Measurements from ENCODE around the gene AUTS2.

The AUTS2 gene

GRCh38 chr7:69789563-69789962, 191.3 kb downstream of the AUTS2 start:
- no peak for DNase-seq (ENCODE audit: low spot score)

DNA sequence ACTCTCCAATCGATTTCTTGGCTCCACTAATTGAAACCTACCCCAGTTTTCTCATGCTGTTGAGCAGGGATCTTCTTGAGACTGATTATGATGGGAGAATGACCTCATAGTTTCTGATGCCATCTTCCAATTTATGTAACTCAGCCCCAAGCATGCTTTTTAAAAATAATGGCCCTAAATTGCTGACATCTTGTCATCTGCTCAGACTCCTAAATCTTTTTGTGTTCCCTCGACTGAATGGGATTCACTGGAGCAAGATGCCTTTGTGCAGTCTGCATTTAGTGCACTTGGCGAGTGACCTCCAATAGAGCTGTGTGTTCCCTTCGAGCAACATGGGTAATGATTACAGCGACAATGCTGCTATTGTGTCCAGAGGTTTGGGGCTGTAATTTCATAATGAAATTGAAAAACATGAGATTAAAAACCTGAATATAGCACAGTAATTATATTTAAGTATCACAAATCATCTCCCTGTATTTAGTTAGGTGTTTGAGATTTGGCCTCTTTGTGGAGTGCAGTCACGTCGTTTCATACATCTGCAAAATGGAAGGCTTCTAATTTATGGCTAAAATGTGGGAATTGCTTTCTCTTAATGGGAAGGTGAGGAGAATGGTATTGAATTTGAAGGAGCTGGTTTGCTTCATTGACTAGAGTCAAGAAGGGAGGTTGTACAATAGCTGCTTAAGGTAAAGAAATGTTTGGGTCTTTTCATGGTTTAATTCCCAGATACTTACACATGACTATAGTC, 192.9 kb downstream of the AUTS2 start:
- DNase-seq (ENCODE audit: low spot score), result no peak

- DNase-seq (ENCODE audit: low spot score), result no peak
Measured at GRCh38 chr7:69791739-69792138, 193.5 kb downstream of the AUTS2 start.

DNA sequence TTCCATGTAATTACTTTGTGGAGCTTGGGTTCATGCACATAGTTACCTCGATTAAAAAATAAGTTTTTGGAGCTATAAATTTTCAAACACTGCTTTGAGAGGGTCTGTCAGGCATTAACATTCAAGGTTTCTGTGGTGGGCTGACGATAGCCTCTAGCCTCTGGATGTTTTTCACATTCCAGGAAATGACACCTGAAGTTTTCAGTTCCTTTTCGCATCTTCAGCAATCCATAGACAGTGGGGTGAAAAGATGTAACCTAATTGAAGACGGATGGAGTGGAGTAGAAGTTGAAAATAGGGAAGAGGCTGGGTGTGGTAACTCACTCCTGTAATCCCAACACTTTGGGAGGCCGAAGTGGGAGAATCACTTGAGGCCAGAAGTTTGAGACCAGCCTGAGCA, 197.7 kb downstream of the AUTS2 start:
- DNase-seq (ENCODE audit: low spot score), result no peak

GRCh38 chr7:69796416-69796815, 198.1 kb downstream of the AUTS2 start:
- no peak for DNase-seq (ENCODE audit: low spot score)

- DNase-seq (ENCODE audit: low spot score), result no peak
Measured at GRCh38 chr7:69799048-69799697, 200.9 kb downstream of the AUTS2 start.

GRCh38 chr7:69799990-69800389, 201.7 kb downstream of the AUTS2 start:
- no peak for DNase-seq (ENCODE audit: low spot score)

DNA sequence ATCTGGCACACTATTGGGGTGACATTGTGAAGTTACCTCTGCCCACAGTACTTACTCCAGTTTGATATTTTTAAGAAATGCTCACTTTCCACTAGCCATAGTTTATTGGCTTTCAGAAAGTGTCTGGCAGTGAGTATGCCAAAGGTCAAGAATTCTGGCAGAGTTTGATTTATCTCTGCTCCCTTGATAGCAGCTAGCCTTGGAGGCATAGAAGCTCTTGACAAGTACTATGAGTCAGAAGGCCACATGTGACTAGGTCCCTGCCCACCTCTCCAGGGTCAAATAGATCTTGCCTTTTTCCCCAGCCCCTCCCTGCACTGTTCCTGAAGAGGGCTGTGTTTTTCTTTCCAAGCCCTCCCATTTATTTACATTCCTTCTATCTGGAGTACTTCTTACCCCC, 202.2 kb downstream of the AUTS2 start:
- no peak for DNase-seq (ENCODE audit: low spot score)

GRCh38 chr7:69801729-69802682, 203.7 kb downstream of the AUTS2 start:
- DNase-seq (ENCODE audit: low spot score), result no peak

DNA sequence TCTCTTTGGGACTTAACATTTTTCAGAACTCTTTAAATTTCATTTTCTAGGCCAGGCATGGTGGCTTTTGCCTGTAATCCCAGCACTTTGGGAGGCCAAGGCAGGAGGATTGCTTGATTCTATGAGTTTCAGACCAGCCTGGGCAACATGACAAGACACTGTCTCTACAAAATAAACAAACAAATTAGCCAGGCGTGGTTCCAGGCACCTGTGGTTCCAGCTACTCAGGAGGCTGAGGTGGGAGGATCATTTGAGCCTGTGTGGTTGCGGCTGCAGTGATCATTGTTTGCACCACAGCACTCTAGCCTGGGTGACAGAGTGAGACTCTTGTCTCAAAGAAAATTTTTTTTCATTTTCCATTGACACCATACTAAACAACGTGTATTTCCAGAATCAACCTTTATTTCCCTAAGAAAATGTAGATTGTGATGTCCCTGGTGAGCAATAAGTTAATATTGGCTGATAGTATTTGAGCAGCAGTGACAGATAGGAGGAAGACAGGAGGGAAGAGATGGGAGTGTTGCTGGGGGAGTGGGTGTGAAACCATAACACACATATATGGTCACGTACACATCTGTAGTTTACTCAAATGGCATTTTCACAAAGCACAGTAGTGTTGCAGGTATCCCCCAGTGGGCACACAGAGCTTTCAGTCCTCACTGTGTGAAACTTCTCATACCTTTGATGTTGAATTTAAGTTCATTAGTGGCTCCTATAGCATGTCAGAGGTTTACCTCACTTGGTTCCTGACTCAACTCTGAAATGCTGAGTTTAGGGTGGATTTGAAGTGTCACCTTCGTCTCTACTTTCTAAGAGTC, 205.6 kb downstream of the AUTS2 start:
- no peak for DNase-seq (ENCODE audit: low spot score)

DNA sequence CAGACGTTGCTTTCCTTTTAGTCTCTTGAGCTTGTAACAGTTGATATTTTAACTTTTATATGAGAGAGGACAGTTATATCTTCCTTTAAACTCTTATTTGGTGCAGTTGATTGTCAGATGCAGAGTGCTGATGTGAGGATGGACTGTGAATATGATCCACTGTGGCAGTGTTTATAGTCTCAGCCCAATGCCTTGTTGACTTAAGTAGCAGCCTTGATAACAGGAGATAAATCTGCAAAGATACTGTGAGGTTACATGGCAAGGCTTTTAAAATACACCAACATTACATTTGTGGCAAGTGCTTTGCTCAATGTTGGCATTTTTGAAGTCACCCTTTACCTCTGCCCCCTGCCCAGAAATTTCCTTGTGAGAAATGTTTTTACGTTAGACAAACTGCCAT, 206.7 kb downstream of the AUTS2 start:
- DNase-seq (ENCODE audit: low spot score), result no peak

DNA sequence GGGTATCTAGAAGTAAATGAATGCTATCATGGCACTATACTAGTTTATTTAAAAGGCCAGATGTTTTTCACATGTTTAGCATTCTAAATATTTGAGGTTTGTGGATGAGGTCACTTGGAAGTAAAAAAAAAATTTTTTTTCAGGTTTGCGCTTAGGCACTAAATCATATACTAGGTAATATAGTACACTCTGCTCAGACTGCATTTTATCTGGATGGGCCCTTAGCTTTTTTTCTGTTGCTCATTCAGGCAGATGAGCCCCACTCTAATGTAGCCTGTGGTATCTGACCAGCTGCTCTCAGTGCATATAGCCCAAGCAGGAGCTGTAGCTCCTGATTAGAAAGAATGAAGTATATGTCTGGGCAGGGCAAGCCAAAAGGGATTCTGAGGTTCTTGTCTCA, 210.1 kb downstream of the AUTS2 start:
- no peak for DNase-seq (ENCODE audit: low spot score)

DNA sequence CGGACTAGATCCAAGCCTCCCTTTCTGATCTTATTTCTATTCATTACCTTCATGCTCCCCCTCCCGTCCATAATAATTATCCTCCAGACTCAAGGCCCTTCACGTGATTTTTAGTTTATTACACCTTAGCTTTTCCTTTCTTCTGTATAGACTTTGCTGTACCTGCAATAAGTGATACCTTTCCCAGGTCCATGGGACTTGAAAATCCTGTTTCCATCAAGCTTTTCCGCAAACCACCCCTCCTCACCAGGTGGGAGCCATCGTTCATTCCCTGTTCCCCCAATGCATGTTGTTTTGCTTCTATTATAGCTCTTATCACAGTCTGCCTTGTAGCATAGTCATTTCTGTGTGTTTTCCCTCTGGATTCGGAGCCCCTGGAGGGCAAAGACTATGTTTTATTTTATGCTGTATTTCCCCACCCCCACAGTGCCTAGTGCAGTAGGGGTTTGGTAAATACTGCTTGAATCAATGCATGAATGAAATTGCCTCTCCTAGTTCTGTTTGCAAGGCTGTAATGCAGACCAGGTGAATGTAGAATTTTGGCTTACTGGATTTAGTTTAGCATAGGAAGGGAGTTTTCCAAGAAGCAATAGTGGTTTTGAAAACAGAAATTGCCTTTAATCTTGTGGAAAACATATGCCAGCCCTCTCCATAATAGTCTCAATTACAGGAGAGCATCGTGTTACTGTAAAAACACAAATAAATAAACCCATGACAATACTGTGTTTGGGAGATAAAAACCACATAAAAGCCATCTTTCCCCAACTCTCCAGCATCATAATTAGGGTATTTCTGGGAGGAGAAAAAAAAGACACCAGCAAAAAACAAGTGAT, 213.4 kb downstream of the AUTS2 start:
- DNase-seq (ENCODE audit: low spot score), result no peak

DNA sequence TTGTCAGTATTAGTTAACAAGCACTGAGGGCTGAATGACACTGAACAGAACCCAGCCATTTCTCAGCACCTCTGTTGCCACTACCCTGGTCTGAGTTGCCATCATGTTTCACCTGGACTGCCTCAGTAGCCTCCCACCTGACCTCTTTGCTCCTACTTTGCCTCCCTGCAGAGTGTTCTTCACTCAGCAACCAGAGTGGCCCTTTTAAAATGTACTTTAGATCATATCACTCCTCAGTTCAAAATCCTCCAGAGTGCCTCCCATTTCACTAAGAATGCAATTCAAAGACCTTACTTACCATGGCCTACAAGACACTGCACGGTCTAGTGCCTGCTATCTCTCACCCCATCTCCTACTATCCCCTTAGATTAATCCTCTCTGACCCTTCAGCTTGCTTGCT, 214.5 kb downstream of the AUTS2 start:
- no peak for DNase-seq (ENCODE audit: low spot score)

GRCh38 chr7:69813637-69814240, 215.5 kb downstream of the AUTS2 start:
- no peak for DNase-seq (ENCODE audit: low spot score)

- no peak for DNase-seq (ENCODE audit: low spot score)
Measured at GRCh38 chr7:69814421-69814962, 216.2 kb downstream of the AUTS2 start.

DNA sequence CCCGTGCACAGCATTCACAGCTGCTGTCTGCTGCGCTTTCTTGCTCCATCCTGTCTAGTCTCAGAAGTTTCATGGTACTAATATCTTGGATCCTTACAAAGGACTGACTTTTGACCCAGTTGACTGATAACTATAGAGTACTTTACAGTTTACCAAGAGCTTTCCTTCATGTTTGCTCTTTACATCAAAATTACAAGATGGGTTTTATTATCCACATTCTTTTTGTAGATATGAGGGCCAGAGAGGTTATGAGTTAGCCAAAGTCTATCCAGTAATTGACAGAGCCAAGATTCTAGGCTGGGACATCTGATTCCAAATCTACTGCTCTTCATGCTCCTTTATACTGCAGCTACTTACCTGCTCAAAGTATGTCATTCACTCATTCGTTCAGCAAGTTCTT, 218.2 kb downstream of the AUTS2 start:
- no peak for DNase-seq (ENCODE audit: low spot score)

- no peak for DNase-seq (ENCODE audit: low spot score)
Measured at GRCh38 chr7:69817121-69817520, 218.8 kb downstream of the AUTS2 start.

GRCh38 chr7:69817841-69818635, 219.8 kb downstream of the AUTS2 start:
- DNase-seq (ENCODE audit: low spot score), result no peak

Measured in D341Med (cell line).